ENCODE data around the gene IL17RA.

Gene IL17RA

GRCh38 chr22:17133137-17133536 lies 48.3 kb downstream of the IL17RA start:
- TF ChIP-seq TAF1 (IDR thresholded peaks at IDR 0.05; ENCODE audit: borderline replicate concordance, insufficient read depth, low read length) (no peak), POLR2AphosphoS5 (IDR thresholded peaks at IDR 0.05; ENCODE audit: low read depth, low read length) (no peak), FOXP2 (optimal IDR thresholded peaks at IDR 0.05; ENCODE audit: borderline replicate concordance, extremely low read depth, extremely low read length, insufficient read depth) (no peak), SIN3A (IDR thresholded peaks at IDR 0.05; ENCODE audit: borderline replicate concordance, insufficient read depth, low read length) (no peak)
- TF ChIP-seq, protein P1, sequence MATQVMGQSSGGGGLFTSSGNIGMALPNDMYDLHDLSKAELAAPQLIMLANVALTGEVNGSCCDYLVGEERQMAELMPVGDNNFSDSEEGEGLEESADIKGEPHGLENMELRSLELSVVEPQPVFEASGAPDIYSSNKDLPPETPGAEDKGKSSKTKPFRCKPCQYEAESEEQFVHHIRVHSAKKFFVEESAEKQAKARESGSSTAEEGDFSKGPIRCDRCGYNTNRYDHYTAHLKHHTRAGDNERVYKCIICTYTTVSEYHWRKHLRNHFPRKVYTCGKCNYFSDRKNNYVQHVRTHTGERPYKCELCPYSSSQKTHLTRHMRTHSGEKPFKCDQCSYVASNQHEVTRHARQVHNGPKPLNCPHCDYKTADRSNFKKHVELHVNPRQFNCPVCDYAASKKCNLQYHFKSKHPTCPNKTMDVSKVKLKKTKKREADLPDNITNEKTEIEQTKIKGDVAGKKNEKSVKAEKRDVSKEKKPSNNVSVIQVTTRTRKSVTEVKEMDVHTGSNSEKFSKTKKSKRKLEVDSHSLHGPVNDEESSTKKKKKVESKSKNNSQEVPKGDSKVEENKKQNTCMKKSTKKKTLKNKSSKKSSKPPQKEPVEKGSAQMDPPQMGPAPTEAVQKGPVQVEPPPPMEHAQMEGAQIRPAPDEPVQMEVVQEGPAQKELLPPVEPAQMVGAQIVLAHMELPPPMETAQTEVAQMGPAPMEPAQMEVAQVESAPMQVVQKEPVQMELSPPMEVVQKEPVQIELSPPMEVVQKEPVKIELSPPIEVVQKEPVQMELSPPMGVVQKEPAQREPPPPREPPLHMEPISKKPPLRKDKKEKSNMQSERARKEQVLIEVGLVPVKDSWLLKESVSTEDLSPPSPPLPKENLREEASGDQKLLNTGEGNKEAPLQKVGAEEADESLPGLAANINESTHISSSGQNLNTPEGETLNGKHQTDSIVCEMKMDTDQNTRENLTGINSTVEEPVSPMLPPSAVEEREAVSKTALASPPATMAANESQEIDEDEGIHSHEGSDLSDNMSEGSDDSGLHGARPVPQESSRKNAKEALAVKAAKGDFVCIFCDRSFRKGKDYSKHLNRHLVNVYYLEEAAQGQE (IDR thresholded peaks at IDR 0.05; ENCODE audit: insufficient read depth in 1 of 2, low read depth in 2 of 2, low read length in 2 of 2): no peak

DNA sequence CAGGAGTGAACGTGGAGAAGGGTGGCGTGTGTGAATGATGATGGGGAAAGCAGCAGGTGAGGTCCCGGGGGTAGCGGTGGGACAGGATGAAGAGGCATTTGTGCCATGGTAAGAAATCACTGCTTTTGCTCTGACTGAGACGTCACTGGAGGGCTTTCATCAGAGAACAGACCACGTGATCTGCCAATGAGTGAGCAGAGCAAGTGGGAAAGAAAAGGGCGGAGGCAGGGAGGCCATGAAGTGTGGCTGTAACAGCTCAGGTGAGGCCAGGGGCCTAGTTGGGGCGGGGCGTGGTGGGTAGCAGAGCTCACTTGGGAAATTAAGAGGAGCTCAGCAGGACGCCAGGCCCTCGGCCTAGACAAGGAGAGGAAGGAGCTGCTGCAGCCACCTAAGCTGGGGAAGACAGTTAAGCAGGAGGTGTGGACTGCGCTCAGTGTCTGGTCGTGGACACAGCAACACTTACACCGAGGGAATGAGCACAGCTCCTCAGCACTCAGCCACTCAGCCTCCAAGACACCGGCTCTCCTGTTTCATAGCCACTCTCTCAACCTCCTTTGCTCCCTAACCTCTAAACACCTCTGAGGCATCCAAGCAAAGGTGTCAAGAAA lies 50.5 kb downstream of the IL17RA start:
- TF ChIP-seq FOXP2 (optimal IDR thresholded peaks at IDR 0.05; ENCODE audit: borderline replicate concordance, extremely low read depth, extremely low read length, insufficient read depth) (no peak), TAF1 (IDR thresholded peaks at IDR 0.05; ENCODE audit: borderline replicate concordance, insufficient read depth, low read length) (no peak), SIN3A (IDR thresholded peaks at IDR 0.05; ENCODE audit: borderline replicate concordance, insufficient read depth, low read length) (no peak), POLR2AphosphoS5 (IDR thresholded peaks at IDR 0.05; ENCODE audit: low read depth, low read length) (no peak)
- TF ChIP-seq, protein P1 (IDR thresholded peaks at IDR 0.05; ENCODE audit: insufficient read depth in 1 of 2, low read depth in 2 of 2, low read length in 2 of 2): no peak

GRCh38 chr22:17137170-17137569 lies 52.4 kb downstream of the IL17RA start:
- TF ChIP-seq, protein P1 (IDR thresholded peaks at IDR 0.05; ENCODE audit: insufficient read depth in 1 of 2, low read depth in 2 of 2, low read length in 2 of 2): no peak
- TF ChIP-seq FOXP2 (optimal IDR thresholded peaks at IDR 0.05; ENCODE audit: borderline replicate concordance, extremely low read depth, extremely low read length, insufficient read depth): no peak
- no peak for TF ChIP-seq TAF1 (IDR thresholded peaks at IDR 0.05; ENCODE audit: borderline replicate concordance, insufficient read depth, low read length)
- TF ChIP-seq SIN3A (IDR thresholded peaks at IDR 0.05; ENCODE audit: borderline replicate concordance, insufficient read depth, low read length): no peak
- no peak for TF ChIP-seq POLR2AphosphoS5 (IDR thresholded peaks at IDR 0.05; ENCODE audit: low read depth, low read length)

GRCh38 chr22:17137861-17138425 lies 53.1 kb downstream of the IL17RA start:
- TF ChIP-seq POLR2AphosphoS5 (IDR thresholded peaks at IDR 0.05; ENCODE audit: low read depth, low read length) (no peak), SIN3A (IDR thresholded peaks at IDR 0.05; ENCODE audit: borderline replicate concordance, insufficient read depth, low read length) (no peak), FOXP2 (optimal IDR thresholded peaks at IDR 0.05; ENCODE audit: borderline replicate concordance, extremely low read depth, extremely low read length, insufficient read depth) (no peak), TAF1 (IDR thresholded peaks at IDR 0.05; ENCODE audit: borderline replicate concordance, insufficient read depth, low read length) (no peak)
- TF ChIP-seq, protein P1 (IDR thresholded peaks at IDR 0.05; ENCODE audit: insufficient read depth in 1 of 2, low read depth in 2 of 2, low read length in 2 of 2): no peak
